Measurements from ENCODE around the gene GASK1A.

GASK1A gene

DNA sequence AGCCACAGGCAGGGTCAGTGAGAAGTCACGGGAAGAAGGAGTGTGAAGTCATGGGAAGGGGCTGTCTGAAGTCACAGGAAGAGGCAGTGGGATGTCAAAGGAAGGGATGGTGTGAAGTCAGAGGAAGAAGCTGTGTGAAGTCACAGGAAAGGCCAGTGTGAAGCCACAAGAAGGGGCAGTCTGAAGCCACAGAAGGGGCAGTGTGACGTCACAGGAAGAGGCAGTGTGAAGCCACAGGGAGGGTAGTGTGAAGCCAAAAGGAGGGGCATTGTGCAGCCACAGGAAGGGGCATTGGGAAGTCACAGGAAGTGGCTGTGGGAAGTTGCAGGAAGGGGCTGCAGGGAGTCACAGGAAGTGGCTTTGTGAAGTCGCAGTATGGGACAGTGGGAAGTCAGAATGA, 35.1 kb downstream of the GASK1A start:
- H3K4me3 ChIP-seq (ENCODE audit: low read length), result no peak overlapping the region
- no peak for TF ChIP-seq ZNF274 (IDR thresholded peaks at IDR 0.05; ENCODE audit: low read depth, low read length)

DNA sequence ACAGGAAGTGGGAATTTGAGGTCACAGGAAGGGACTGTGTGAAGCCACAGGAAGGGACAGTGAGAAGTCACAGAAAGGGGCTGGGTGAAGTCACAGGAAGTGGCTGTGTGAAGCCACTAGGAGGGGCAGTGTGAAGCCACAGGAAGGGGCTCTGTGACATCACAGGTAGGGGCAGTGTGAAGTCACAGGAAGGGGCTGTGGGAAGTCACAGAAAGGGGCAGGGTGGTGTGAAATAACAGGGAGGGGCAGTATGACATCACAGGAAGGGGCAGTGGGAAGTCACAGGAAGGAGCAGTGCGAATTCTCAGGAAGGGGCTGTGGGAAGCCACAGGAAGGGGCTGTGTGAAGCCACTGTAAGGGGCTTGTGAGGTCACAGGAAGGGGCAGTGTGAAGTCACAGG, 35.8 kb downstream of the GASK1A start:
- TF ChIP-seq ZNF274 (IDR thresholded peaks at IDR 0.05; ENCODE audit: low read depth, low read length), result no peak
- H3K4me3 ChIP-seq (ENCODE audit: low read length), result no peak overlapping the region

DNA sequence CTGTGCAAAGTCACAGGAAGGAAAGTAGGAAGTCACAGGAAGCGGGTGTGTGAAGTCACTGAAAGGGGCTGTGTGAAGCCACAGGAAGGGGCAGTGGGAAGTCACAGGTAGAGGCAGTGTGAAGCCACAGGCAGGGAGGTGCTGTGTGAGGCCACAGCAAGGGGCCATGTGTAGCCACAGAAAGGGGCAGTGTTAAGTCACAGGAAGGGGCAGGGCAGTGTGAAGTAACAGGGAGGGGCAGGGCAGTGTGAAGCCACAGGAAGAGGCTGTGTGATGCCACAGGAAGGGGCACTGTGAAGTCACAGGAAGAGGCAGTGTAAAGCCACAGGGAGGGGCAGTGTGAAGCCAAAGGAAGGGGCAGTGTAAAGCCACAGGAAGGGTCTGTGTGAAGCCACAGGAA, 36.5 kb downstream of the GASK1A start:
- no peak for TF ChIP-seq ZNF274 (IDR thresholded peaks at IDR 0.05; ENCODE audit: low read depth, low read length)
- H3K4me3 ChIP-seq (ENCODE audit: low read length), result no peak overlapping the region

DNA sequence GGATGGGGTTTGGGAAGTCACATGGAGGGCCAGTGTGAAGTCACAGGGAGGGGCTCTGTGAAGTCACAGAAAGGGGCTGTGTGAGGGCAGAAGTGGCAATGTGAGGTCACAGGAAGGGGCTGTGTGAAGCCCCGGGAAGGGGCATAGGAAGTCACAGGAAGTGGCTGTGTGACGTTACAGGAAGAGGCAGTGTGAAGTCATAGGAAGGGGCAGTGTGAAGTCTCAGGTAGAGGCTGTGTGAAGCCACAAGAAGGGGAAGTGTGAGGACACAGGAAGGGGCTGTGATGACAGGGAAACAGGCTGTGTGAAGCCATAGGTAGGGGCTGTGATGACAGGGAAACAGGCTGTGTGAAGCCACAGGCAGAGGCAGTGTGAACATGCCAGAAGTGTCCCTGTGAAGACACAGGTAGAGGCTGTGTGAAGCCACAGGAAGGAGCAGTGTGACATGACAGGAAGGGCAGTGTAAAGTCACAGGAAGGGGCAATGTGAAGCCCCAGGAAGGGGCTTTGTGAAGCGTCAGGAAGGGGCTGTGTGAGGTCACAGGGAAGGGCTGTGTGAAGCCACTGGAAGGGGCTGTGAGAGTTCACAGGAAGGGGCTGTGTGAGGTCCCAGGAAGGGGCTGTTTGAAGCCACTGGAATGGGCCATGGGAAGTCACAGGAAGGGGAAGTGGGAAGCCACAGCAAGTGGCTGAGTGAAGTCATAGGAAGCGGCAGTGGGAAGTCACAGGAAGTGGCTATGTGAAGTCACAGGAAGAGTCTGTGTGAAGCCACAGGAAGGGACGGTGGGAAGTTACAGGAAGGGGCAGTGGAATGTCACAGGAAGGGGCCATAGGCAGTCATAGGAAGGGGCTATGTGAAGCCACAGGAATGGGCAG, 37.1 kb downstream of the GASK1A start:
- no peak for TF ChIP-seq ZNF274 (IDR thresholded peaks at IDR 0.05; ENCODE audit: low read depth, low read length)
- no peak overlapping the region for H3K4me3 ChIP-seq (ENCODE audit: low read length)

- no peak overlapping the region for H3K4me3 ChIP-seq (ENCODE audit: low read length)
- TF ChIP-seq ZNF274 (IDR thresholded peaks at IDR 0.05; ENCODE audit: low read depth, low read length), result no peak
Observed at GRCh38 chr3:43017004-43017403, 37.9 kb downstream of the GASK1A start.

GRCh38 chr3:43017593-43018195, 38.6 kb downstream of the GASK1A start:
- TF ChIP-seq ZNF274 (IDR thresholded peaks at IDR 0.05; ENCODE audit: low read depth, low read length), result no peak
- H3K4me3 ChIP-seq (ENCODE audit: low read length), result no peak overlapping the region

DNA sequence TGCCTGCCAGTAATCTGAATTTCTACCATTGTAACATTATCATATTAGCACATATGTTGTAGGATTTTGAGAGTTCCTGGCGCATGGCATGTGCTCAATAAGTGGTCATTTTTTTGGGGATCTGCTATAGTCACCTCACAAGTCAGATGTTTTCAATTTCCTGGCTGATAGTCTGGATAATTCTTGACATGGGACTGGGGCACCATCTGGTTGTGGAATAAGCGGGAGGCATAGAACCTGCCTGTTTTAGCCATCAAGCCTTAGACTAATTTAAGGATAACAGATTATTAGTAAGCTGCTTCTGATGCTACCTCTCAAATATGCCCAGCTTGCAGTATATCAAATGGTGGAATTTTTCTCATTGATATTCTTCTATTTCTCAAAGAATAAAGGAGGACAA, 39.1 kb downstream of the GASK1A start:
- TF ChIP-seq ZNF274 (IDR thresholded peaks at IDR 0.05; ENCODE audit: low read depth, low read length), result no peak
- H3K4me3 ChIP-seq (ENCODE audit: low read length), result no peak overlapping the region

GRCh38 chr3:43019006-43019809, 40.1 kb downstream of the GASK1A start:
- no peak for TF ChIP-seq ZNF274 (IDR thresholded peaks at IDR 0.05; ENCODE audit: low read depth, low read length)

GRCh38 chr3:43019826-43020225, 40.7 kb downstream of the GASK1A start:
- no peak for TF ChIP-seq ZNF274 (IDR thresholded peaks at IDR 0.05; ENCODE audit: low read depth, low read length)
- H3K4me3 ChIP-seq (ENCODE audit: low read length), result no peak overlapping the region

More at GRCh38 chr3:43019006-43019809, 40.1 kb downstream of the GASK1A start:
- H3K4me3 ChIP-seq (ENCODE audit: low read length), result no peak overlapping the region

GRCh38 chr3:43021186-43021585, 42.1 kb downstream of the GASK1A start:
- no peak overlapping the region for H3K4me3 ChIP-seq (ENCODE audit: low read length)
- TF ChIP-seq ZNF274 (IDR thresholded peaks at IDR 0.05; ENCODE audit: low read depth, low read length), result no peak

DNA sequence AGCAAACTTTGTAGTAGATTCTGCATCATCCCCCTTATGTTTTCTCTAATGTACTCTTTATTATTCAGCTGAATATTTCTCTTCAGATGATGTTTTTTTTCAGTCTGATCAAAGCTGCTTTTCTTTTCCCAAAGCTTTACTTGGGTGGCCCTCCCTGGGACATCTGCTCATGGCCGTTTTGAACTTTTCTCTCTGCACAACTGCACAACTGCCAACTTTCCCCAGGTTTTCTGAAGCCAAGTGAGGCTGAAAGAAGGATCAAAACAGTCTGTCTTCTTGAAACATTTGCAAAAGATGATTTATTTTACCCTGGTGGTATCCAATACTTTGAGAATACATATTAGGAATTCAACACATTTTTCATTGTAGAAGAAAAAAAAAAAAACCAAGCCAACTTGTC, 43.0 kb downstream of the GASK1A start:
- no peak for TF ChIP-seq ZNF274 (IDR thresholded peaks at IDR 0.05; ENCODE audit: low read depth, low read length)
- H3K4me3 ChIP-seq (ENCODE audit: low read length), result no peak overlapping the region

DNA sequence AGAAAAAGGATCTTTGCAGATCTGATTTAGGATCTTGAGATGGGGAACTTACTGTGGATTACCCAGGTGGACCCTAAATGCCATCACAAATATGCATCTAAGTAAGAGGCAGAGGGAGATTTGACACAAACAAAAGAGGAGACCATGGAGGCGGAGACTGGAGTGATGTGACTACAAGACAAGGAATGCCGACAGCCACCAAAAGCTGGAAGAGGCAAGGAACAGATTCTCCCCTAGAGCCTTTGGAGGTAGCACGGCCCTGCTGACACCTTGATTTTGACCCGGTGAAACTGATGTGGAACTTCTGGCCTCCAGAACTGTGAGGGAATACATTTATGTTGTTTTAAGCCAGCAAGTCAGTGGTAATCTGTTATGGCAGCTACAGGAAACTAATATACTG, 44.0 kb downstream of the GASK1A start:
- no peak for TF ChIP-seq ZNF274 (IDR thresholded peaks at IDR 0.05; ENCODE audit: low read depth, low read length)
- no peak overlapping the region for H3K4me3 ChIP-seq (ENCODE audit: low read length)

DNA sequence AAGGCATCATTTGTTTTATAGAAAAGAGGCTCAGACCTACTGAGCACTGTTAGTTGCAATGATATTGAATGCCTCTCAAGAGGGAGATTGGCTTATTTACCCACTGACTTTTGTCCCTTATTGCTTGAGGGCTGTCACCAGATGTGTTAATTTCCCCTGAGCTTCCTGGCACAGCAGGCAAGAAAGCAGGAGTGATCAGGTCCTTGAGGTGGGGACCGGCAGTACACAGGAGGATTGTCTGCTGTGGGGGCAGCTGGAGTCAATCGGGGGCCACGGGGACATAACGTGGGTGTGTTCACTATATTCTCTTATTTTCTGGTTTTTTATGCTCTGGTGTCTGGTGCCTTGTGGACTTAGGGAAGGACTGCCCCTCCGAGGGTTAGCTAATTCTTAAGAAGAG, 44.6 kb downstream of the GASK1A start:
- no peak for TF ChIP-seq ZNF274 (IDR thresholded peaks at IDR 0.05; ENCODE audit: low read depth, low read length)
- no peak overlapping the region for H3K4me3 ChIP-seq (ENCODE audit: low read length)

- no peak overlapping the region for H3K4me3 ChIP-seq (ENCODE audit: low read length)
- no peak for TF ChIP-seq ZNF274 (IDR thresholded peaks at IDR 0.05; ENCODE audit: low read depth, low read length)
Observed at GRCh38 chr3:43024181-43024885, 45.2 kb downstream of the GASK1A start.

All from GM08714 (cell line).